Mesenchymal stem cell (in vitro differentiated cells and primary cell): ENCODE data around the gene KRT4.
A peak's percentile ranks its signal among the peaks of the same experiment; 100 is the strongest.

Experiments used
- DNase-seq: peaks from one replicate; pipeline ENCODE4 v3.0.0-alpha.2; 2013
- H2AFZ ChIP-seq: one replicate; pipeline ENCODE4 v1.6.1; 2013; ENCODE audit warnings: low read depth, mild to moderate bottlenecking, control low read depth, inconsistent platforms, low read length, moderate library complexity
- H2AK5ac ChIP-seq: 2 replicates; pipeline ENCODE4 v1.6.1; 2013; ENCODE audit warnings: low read length, moderate library complexity, mild to moderate bottlenecking, inconsistent platforms; ENCODE audit not compliant: severe bottlenecking
- H2BK120ac ChIP-seq: one replicate; pipeline ENCODE4 v1.6.1; 2013; ENCODE audit warnings: low read depth, mild to moderate bottlenecking, inconsistent platforms, low read length, moderate library complexity
- H2BK12ac ChIP-seq, 2 experiments: one replicate each; pipeline ENCODE4 v1.6.1; 2013; ENCODE audit warnings: inconsistent platforms in 2 of 2, low read length in 2 of 2, mild to moderate bottlenecking in 2 of 2, moderate library complexity in 2 of 2, control low read depth in 1 of 2
- H2BK15ac ChIP-seq: one replicate; pipeline ENCODE4 v1.6.1; 2013; ENCODE audit warnings: mild to moderate bottlenecking, low read depth, inconsistent platforms; ENCODE audit not compliant: poor library complexity, severe bottlenecking
- H2BK5ac ChIP-seq: 2 replicates; pipeline ENCODE4 v1.6.1; 2013; ENCODE audit warnings: low read depth, mild to moderate bottlenecking, low read length, control low read depth, inconsistent platforms; ENCODE audit not compliant: poor library complexity, severe bottlenecking
- H3K14ac ChIP-seq, 2 experiments: one replicate each; pipeline ENCODE4 v1.6.1; 2013; ENCODE audit warnings: inconsistent platforms in 2 of 2, low read length in 2 of 2, control low read depth in 1 of 2, mild to moderate bottlenecking in 1 of 2, moderate library complexity in 1 of 2
- H3K18ac ChIP-seq, 2 experiments: one replicate each; pipeline ENCODE4 v1.6.1; 2013; ENCODE audit warnings: inconsistent platforms in 2 of 2, low read length in 2 of 2, control low read depth in 1 of 2, low read depth in 1 of 2, mild to moderate bottlenecking in 1 of 2
- H3K23ac ChIP-seq, 2 experiments: one replicate each; pipeline ENCODE4 v1.6.1; 2013; ENCODE audit warnings: inconsistent platforms in 2 of 2, low read length in 2 of 2, mild to moderate bottlenecking in 2 of 2, moderate library complexity in 2 of 2, control low read depth in 1 of 2
- H3K27ac ChIP-seq: 2 replicates; pipeline ENCODE4 v1.5.1; 2013; ENCODE audit warnings: mild to moderate bottlenecking, moderate library complexity, low read length, control low read depth, inconsistent platforms; ENCODE audit not compliant: poor library complexity, severe bottlenecking
- H3K27me3 ChIP-seq, 2 experiments: 2 replicates each; pipeline versions ENCODE4 v1.6.1 to v1.7.0; 2013; ENCODE audit warnings: low read length in 2 of 2, mild to moderate bottlenecking in 2 of 2, moderate library complexity in 2 of 2, control low read depth in 1 of 2, inconsistent platforms in 1 of 2; ENCODE audit not compliant: control insufficient read depth in 1 of 2, insufficient read depth in 1 of 2
- H3K36me3 ChIP-seq, 2 experiments: 2 replicates each; pipeline versions ENCODE4 v1.6.1 to v1.7.0; 2013; ENCODE audit warnings: low read length in 2 of 2, control low read depth in 1 of 2, inconsistent platforms in 1 of 2, low read depth in 1 of 2, mild to moderate bottlenecking in 1 of 2; ENCODE audit not compliant: insufficient read depth in 2 of 2, control insufficient read depth in 1 of 2
- H3K4ac ChIP-seq, 2 experiments: one replicate each; pipeline ENCODE4 v1.6.1; 2013; ENCODE audit warnings: inconsistent platforms in 2 of 2, low read length in 2 of 2, mild to moderate bottlenecking in 2 of 2, moderate library complexity in 2 of 2, control low read depth in 1 of 2, low read depth in 1 of 2
- H3K4me1 ChIP-seq: 2 replicates; pipeline ENCODE4 v1.6.1; 2013; ENCODE audit warnings: low read depth, low read length, control low read depth; ENCODE audit not compliant: control insufficient read depth, insufficient read depth
- H3K4me2 ChIP-seq: 2 replicates; pipeline ENCODE4 v1.6.1; 2013; ENCODE audit warnings: low read length, mild to moderate bottlenecking, inconsistent platforms; ENCODE audit not compliant: poor library complexity, severe bottlenecking
- H3K4me3 ChIP-seq, 2 experiments: 2 replicates each; pipeline versions ENCODE4 v1.5.1 to v1.7.0; 2013; ENCODE audit warnings: low read length in 2 of 2, mild to moderate bottlenecking in 2 of 2, control low read depth in 1 of 2, low read depth in 1 of 2; ENCODE audit not compliant: insufficient read depth in 1 of 2
- H3K79me1 ChIP-seq: replicated peaks from 2 replicates; pipeline ENCODE4 v1.6.1; 2013; ENCODE audit warnings: mild to moderate bottlenecking, control low read depth, low read length, inconsistent platforms; ENCODE audit not compliant: poor library complexity, severe bottlenecking
- H3K9ac ChIP-seq: 2 replicates; pipeline ENCODE4 v1.7.0; 2013; ENCODE audit warnings: mild to moderate bottlenecking, low read length, moderate library complexity
- H3K9me3 ChIP-seq: 2 replicates; pipeline ENCODE4 v1.7.0; 2013; ENCODE audit warnings: mild to moderate bottlenecking, low read length; ENCODE audit not compliant: control insufficient read depth
- H4K8ac ChIP-seq: one replicate; pipeline ENCODE4 v1.6.1; 2013; ENCODE audit warnings: inconsistent platforms, mild to moderate bottlenecking, low read length, moderate library complexity
- H4K91ac ChIP-seq: one replicate; pipeline ENCODE4 v1.6.1; 2013; ENCODE audit warnings: mild to moderate bottlenecking, low read length, inconsistent platforms
- WGBS: methylation state at CpG from one replicate; pipeline ENCODE4 v1.1.7; 2013; ENCODE audit warnings: mixed read lengths; 5-methylcytosine and 5-hydroxymethylcytosine counted together

Gene KRT4

DNA sequence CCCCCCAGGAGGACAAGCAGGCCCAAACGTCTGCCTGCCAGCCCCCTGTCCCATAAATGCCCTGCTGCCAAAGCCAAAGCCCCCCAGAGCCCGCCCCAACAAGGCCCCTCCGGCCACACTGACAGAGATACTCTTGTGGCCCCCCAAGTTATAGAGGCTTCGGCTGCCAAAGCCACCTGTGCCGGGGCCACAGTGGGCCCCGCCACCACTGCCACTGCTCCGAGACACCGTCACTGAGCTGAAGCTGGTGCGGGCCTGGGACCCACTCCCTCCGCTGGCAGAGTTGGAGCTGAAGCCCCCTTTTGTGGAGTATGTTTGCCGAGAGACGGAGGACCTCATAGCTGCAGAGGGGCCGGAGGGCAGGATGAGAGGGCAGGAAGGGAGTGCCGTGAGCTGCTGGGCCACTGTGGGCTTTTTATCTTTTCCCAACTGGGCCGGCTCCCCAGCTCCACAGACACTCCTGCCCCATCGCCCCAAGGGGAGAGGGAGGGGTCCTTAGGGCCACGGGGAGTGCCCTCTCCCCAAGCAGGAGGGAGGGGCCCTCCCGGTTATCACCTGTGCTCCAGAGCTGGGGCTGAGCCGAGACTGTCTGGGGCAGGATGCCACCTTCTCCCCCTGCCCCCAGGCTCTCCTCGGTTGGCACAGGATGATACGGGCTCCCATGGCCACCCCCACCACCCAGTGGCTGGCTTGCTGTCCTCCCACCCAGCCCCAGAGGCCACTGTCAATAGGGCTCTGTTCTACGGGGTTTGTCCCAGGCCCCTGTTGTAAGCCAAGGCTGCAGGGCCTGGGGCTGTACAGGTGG is 20.2 kb upstream of the KRT4 start, which contains the start of gene KRT79:
TSS of gene KRT79 (minus strand) at position 390 of the 805 bp plus-strand sequence. CDS start at position 339, 51 bp downstream.
- Histone ChIP-seq H3K27ac (no peak within 1 kb of the TSS), H3K79me1 (no peaks in the 10 kb centered on the region), H2BK5ac (no peak within 1 kb of the TSS), H3K9ac (no peak within 1 kb of the TSS), H3K4me3 (no peak within 1 kb of the TSS), H2BK15ac (no peak within 1 kb of the TSS), H2BK12ac (peak within 1 kb of the TSS in 1 of 2 experiments; percentile 18), H3K4me2 (no peak within 1 kb of the TSS), H3K14ac (no peak within 1 kb of the TSS), H3K36me3 (no peaks in the 10 kb centered on the region), H3K27me3 (peaks cover 0 to 24% of the 10 kb centered on the region in 2 experiments), H4K8ac (no peak within 1 kb of the TSS), H3K23ac (no peak within 1 kb of the TSS), H3K4me1 (peaks cover 28% of the 10 kb centered on the region), H4K91ac (no peak within 1 kb of the TSS), H3K18ac (no peak within 1 kb of the TSS), H2BK120ac (no peak within 1 kb of the TSS), H2AFZ (no peak within 1 kb of the TSS), H3K9me3 (no peaks in the 10 kb centered on the region), H2AK5ac (no peak within 1 kb of the TSS), H3K4ac (no peak within 1 kb of the TSS)
- WGBS, result 90% methylated on average over 17 of the region's 22 CpGs
- no peak for DNase-seq

DNA sequence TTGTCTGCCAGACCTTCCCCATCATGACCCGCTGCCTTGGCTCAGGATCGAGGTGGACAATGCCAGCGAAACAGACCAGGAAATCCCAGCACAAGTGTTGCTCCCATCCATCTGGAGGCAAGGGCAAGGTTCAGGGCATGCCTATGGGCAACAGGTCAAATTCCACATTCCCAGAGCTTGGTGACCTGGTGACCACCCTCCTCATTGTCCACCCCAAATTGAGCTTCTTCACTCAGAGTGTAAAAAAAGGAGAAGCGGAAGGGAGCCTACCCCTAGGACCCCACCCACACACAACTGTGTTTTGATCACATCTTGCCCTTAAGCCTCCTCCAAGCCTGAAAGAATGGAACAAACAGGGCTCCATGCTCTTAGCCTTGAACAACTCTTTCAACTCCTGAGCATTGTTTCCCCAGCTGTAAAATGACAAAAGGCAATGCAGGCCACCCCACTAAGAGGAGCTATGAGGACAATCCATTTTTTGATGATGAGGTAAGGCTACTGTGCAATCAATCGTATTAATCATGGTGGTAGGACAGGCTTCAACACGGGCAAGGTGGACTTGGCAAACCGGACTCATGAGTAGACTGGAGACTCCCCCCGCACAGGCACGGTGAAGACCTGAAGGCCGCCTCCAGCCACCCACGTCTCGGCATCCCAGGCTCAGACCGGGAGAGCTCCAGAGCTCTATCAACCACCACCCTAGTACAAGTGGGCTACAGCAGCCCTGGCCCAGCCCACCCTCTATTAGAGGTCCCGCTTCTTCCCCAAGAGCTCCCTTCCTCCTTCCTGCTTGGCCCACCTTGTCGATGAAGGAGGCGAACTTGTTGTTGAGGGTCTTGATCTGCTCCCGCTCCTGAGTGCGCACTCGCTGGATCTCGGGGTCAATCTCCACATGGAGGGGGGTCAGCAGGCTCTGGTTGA is 19.3 kb upstream of the KRT4 start:
- H3K27ac ChIP-seq, result no peak overlapping the region
- no peak overlapping the region for H2AFZ ChIP-seq
- no peaks in the 10 kb centered on the region for H3K79me1 ChIP-seq
- no peak overlapping the region for H2BK120ac ChIP-seq
- 91% methylated on average over 20 of the region's 20 CpGs for WGBS
- no peak overlapping the region for H4K91ac ChIP-seq
- no peak overlapping the region for H3K14ac ChIP-seq
- H3K4me1 ChIP-seq, result peaks cover 28% of the 10 kb centered on the region
- H3K9ac ChIP-seq, result no peak overlapping the region
- no peak overlapping the region for H2BK5ac ChIP-seq
- no peaks in the 10 kb centered on the region for H3K36me3 ChIP-seq
- H3K4me2 ChIP-seq, result no peak overlapping the region
- no peak for DNase-seq
- H2BK12ac ChIP-seq, result no peak overlapping the region
- no peak overlapping the region for H3K23ac ChIP-seq
- no peak overlapping the region for H3K4ac ChIP-seq
- no peak overlapping the region for H4K8ac ChIP-seq
- H3K9me3 ChIP-seq, result no peaks in the 10 kb centered on the region
- H2AK5ac ChIP-seq, result no peak overlapping the region
- no peak overlapping the region for H3K18ac ChIP-seq
- peaks cover 0 to 18% of the 10 kb centered on the region in 2 experiments for H3K27me3 ChIP-seq
- H2BK15ac ChIP-seq, result no peak overlapping the region
- no peak overlapping the region for H3K4me3 ChIP-seq

DNA sequence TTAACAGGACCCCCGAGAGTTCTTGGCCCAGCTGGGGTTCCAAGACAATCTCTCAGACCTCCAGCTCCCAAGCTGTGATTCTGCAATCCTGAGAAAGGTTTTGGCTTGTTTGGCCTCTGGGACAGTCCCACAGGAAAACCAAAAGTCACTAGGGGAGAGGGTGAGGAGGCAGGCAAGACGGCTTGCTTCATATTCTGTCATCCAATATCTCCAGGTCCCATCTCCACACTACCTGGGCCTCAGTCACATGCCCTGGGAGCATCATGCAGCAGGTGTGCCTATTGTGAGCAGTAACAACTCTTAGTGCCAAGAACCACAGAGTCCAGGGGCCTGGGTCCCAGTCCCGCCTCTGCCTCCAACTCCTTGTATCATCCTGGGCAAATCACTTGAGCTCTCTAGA is 18.5 kb upstream of the KRT4 start:
- DNase-seq, result no peak
- no peak overlapping the region for H2BK5ac ChIP-seq
- no peak overlapping the region for H3K18ac ChIP-seq
- H3K9ac ChIP-seq, result no peak overlapping the region
- H2AFZ ChIP-seq, result no peak overlapping the region
- H3K4ac ChIP-seq, result no peak overlapping the region
- 70% methylated on average over 3 of the region's 3 CpGs for WGBS
- no peak overlapping the region for H3K4me3 ChIP-seq
- no peak overlapping the region for H3K4me2 ChIP-seq
- H2BK12ac ChIP-seq, result no peak overlapping the region
- H3K14ac ChIP-seq, result no peak overlapping the region
- no peak overlapping the region for H2AK5ac ChIP-seq
- peaks cover 0 to 18% of the 10 kb centered on the region in 2 experiments for H3K27me3 ChIP-seq
- H3K4me1 ChIP-seq, result peaks cover 26% of the 10 kb centered on the region
- no peak overlapping the region for H4K91ac ChIP-seq
- no peak overlapping the region for H3K27ac ChIP-seq
- no peak overlapping the region for H2BK120ac ChIP-seq
- H3K79me1 ChIP-seq, result no peaks in the 10 kb centered on the region
- H3K9me3 ChIP-seq, result no peaks in the 10 kb centered on the region
- no peaks in the 10 kb centered on the region for H3K36me3 ChIP-seq
- no peak overlapping the region for H3K23ac ChIP-seq
- H2BK15ac ChIP-seq, result no peak overlapping the region
- no peak overlapping the region for H4K8ac ChIP-seq

DNA sequence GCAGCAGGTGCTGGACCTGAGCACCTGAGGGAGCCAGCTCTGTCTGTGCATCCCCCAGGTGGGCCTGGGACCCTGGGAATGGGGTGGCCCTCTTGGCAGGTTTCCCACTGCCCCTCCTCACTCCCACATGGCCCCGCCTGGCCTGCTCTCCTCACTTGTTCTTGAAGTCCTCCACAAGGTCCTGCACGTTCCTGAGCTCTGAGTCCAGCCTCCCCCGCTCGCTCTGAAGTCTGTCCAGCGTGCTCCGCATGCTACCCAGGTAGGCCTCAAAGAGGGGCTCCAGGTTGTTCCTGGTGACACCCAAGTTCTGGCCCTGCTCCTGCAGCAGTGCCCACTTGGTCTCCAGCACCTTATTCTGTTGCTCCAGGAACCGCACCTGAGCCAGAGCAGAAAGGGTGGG is 17.3 kb upstream of the KRT4 start:
- Histone ChIP-seq H2BK15ac (no peak overlapping the region), H2BK120ac (no peak overlapping the region), H3K4ac (no peak overlapping the region), H3K4me3 (no peak overlapping the region), H3K79me1 (no peaks in the 10 kb centered on the region), H2AK5ac (no peak overlapping the region), H3K18ac (no peak overlapping the region), H3K23ac (no peak overlapping the region), H3K9ac (no peak overlapping the region), H3K9me3 (no peaks in the 10 kb centered on the region), H4K8ac (no peak overlapping the region), H2BK12ac (no peak overlapping the region), H3K4me1 (peaks cover 22% of the 10 kb centered on the region), H3K27me3 (peaks cover 0 to 21% of the 10 kb centered on the region in 2 experiments), H3K4me2 (no peak overlapping the region), H3K27ac (no peak overlapping the region), H2AFZ (no peak overlapping the region), H3K14ac (no peak overlapping the region), H4K91ac (no peak overlapping the region), H3K36me3 (no peaks in the 10 kb centered on the region), H2BK5ac (no peak overlapping the region)
- no peak for DNase-seq
- 88% methylated on average over 7 of the region's 7 CpGs for WGBS
